ENCODE measurements around the gene CD302.
"Not testable (repeated sequence)": the region's sequence is repeated elsewhere in the genome, so short reads cannot be mapped to it uniquely, and the experiment has no call there.

The CD302 gene

GRCh38 chr2:159792036-159792435 lies 6.0 kb downstream of the CD302 start:
- Histone ChIP-seq H3K36me3 (no peaks in the 10 kb centered on the region), H3K9me3 (ENCODE audit: severe bottlenecking) (no peaks in the 10 kb centered on the region), H3K27me3 (ENCODE audit: insufficient read depth, low read depth, severe bottlenecking) (no peaks in the 10 kb centered on the region), H3K27ac (no peak overlapping the region), H3K4me3 (ENCODE audit: low read depth, low read length) (no peak overlapping the region)
- DNase-seq = no peak
- TF ChIP-seq CTCF (IDR thresholded peaks at IDR 0.05; ENCODE audit: low read depth, low read length) = no peak

GRCh38 chr2:159790323-159790722 lies 7.7 kb downstream of the CD302 start:
- no peak for TF ChIP-seq CTCF (IDR thresholded peaks at IDR 0.05; ENCODE audit: low read depth, low read length)
- Histone ChIP-seq H3K9me3 (ENCODE audit: severe bottlenecking) (no peaks in the 10 kb centered on the region), H3K36me3 (no peaks in the 10 kb centered on the region), H3K27me3 (ENCODE audit: insufficient read depth, low read depth, severe bottlenecking) (no peaks in the 10 kb centered on the region), H3K27ac (no peak overlapping the region), H3K4me3 (ENCODE audit: low read depth, low read length) (no peak overlapping the region)
- no peak for DNase-seq

GRCh38 chr2:159788253-159788652 lies 9.8 kb downstream of the CD302 start:
- TF ChIP-seq CTCF (IDR thresholded peaks at IDR 0.05; ENCODE audit: low read depth, low read length) = no peak
- Histone ChIP-seq H3K9me3 (ENCODE audit: severe bottlenecking) (no peaks in the 10 kb centered on the region), H3K4me3 (ENCODE audit: low read depth, low read length) (no peak overlapping the region), H3K36me3 (no peaks in the 10 kb centered on the region), H3K27me3 (ENCODE audit: insufficient read depth, low read depth, severe bottlenecking) (no peaks in the 10 kb centered on the region), H3K27ac (no peak overlapping the region)
- no peak for DNase-seq

- not testable (repeated sequence) for H3K9me3 ChIP-seq (ENCODE audit: severe bottlenecking); H3K27me3 ChIP-seq (ENCODE audit: insufficient read depth, low read depth, severe bottlenecking); H3K36me3 ChIP-seq; H3K4me3 ChIP-seq (ENCODE audit: low read depth, low read length); DNase-seq; H3K27ac ChIP-seq
These were observed 10.4 kb downstream of the CD302 start for GRCh38 chr2:159787647-159788046.

GRCh38 chr2:159786938-159787337 lies 11.1 kb downstream of the CD302 start:
- Histone ChIP-seq H3K9me3 (ENCODE audit: severe bottlenecking) (no peaks in the 10 kb centered on the region), H3K27ac (no peak overlapping the region), H3K4me3 (ENCODE audit: low read depth, low read length) (no peak overlapping the region), H3K27me3 (ENCODE audit: insufficient read depth, low read depth, severe bottlenecking) (no peaks in the 10 kb centered on the region), H3K36me3 (no peaks in the 10 kb centered on the region)
- no peak for DNase-seq
- no peak for TF ChIP-seq CTCF (IDR thresholded peaks at IDR 0.05; ENCODE audit: low read depth, low read length)

GRCh38 chr2:159785195-159785594 lies 12.8 kb downstream of the CD302 start:
- no peak overlapping the region for H3K27ac ChIP-seq
- no peaks in the 10 kb centered on the region for H3K27me3 ChIP-seq (ENCODE audit: insufficient read depth, low read depth, severe bottlenecking)
- no peaks in the 10 kb centered on the region for H3K9me3 ChIP-seq (ENCODE audit: severe bottlenecking)
- no peak overlapping the region for H3K4me3 ChIP-seq (ENCODE audit: low read depth, low read length)
- no peak for DNase-seq
- TF ChIP-seq CTCF (IDR thresholded peaks at IDR 0.05; ENCODE audit: low read depth, low read length) = no peak
- H3K36me3 ChIP-seq = no peaks in the 10 kb centered on the region

- H3K27ac ChIP-seq; H3K9me3 ChIP-seq (ENCODE audit: severe bottlenecking); H3K4me3 ChIP-seq (ENCODE audit: low read depth, low read length); DNase-seq; H3K36me3 ChIP-seq; H3K27me3 ChIP-seq (ENCODE audit: insufficient read depth, low read depth, severe bottlenecking): not testable (repeated sequence)
These were observed 13.3 kb downstream of the CD302 start for GRCh38 chr2:159784744-159785143.

All from WERI-Rb-1 (cell line).